Measurements from ENCODE around the gene ERLIN1.

Gene ERLIN1

GRCh38 chr10:100185364-100186252, at the start of gene ERLIN1:
TSS of gene ERLIN1 (minus strand) at chr10:100186029. CDS start at chr10:100185626, 403 bp downstream.
- peak; percentile 91 for DNase-seq

- DNase-seq: no peak
Measured at GRCh38 chr10:100232101-100232500, 46.3 kb upstream of the ERLIN1 start.

GRCh38 chr10:100229819-100230422, 44.1 kb upstream of the ERLIN1 start:
- no peak for DNase-seq

- no peak for DNase-seq
Measured at GRCh38 chr10:100223879-100224278, 38.0 kb upstream of the ERLIN1 start.

GRCh38 chr10:100222529-100222928, 36.7 kb upstream of the ERLIN1 start:
- no peak for DNase-seq

- no peak for DNase-seq
Measured at GRCh38 chr10:100216006-100216405, 30.2 kb upstream of the ERLIN1 start.

- no peak for DNase-seq
Measured at GRCh38 chr10:100209303-100209702, 23.5 kb upstream of the ERLIN1 start.

- no peak for DNase-seq
Measured at GRCh38 chr10:100208276-100208675, 22.4 kb upstream of the ERLIN1 start.

GRCh38 chr10:100204370-100204769, 18.5 kb upstream of the ERLIN1 start:
- no peak for DNase-seq

GRCh38 chr10:100201549-100201948, 15.7 kb upstream of the ERLIN1 start:
- no peak for DNase-seq

GRCh38 chr10:100194711-100195110, 8.9 kb upstream of the ERLIN1 start:
- DNase-seq: no peak

GRCh38 chr10:100192350-100192749, 6.5 kb upstream of the ERLIN1 start:
- DNase-seq: no peak

GRCh38 chr10:100186253-100187212, 704 bp upstream of the ERLIN1 start:
- peak; percentile 7 for DNase-seq

- no peak for DNase-seq
Measured at GRCh38 chr10:100184840-100185239, 989 bp downstream of the ERLIN1 start.

- no peak for DNase-seq
Measured at GRCh38 chr10:100184426-100184825, 1.4 kb downstream of the ERLIN1 start.

- no peak for DNase-seq
Measured at GRCh38 chr10:100183481-100183880, 2.3 kb downstream of the ERLIN1 start.

GRCh38 chr10:100182908-100183307, 2.9 kb downstream of the ERLIN1 start:
- DNase-seq: no peak

- DNase-seq: no peak
Measured at GRCh38 chr10:100182281-100182680, 3.5 kb downstream of the ERLIN1 start.

GRCh38 chr10:100175875-100176274, 10.0 kb downstream of the ERLIN1 start:
- DNase-seq: no peak

- no peak for DNase-seq
Measured at GRCh38 chr10:100174699-100175677, 10.8 kb downstream of the ERLIN1 start.

GRCh38 chr10:100173035-100173434, 12.8 kb downstream of the ERLIN1 start:
- no peak for DNase-seq

GRCh38 chr10:100172349-100172748, 13.5 kb downstream of the ERLIN1 start:
- no peak for DNase-seq

Data from activated T-cell treated with anti-CD3 and anti-CD28 coated beads for 4 hours (primary cell).